HCT116 (cell line): ENCODE measurements around the gene CCDC8. TPM values are rescaled to one million over a fixed set of nuclear protein-coding genes. Genes with fewer than 3 reads are reported as not detected.

ENCODE experiments used
- ATAC-seq: fragments of 200-7000 bp; cut with Tn5 transposase; 2 replicates; pipeline ENCODE4 v1.9.1; 2020; ENCODE audit warnings: mild to moderate bottlenecking, moderate library complexity
- BruUV-seq: library from RNA; stranded (reverse); fragments of 400-500 nt; replicated peaks from 2 replicates; lab custom pipeline; 2021; lab: Mats Ljungman, UMichigan
- CTCF ChIA-PET: fragments of 300-600 bp; sonication (Branson Sonifier 250); formaldehyde crosslinking; loops from one replicate; lab custom pipeline; 2021; ENCODE audit warnings: antibody characterized with exemption; lab: Charles Lee
- POLR2A ChIA-PET: fragments of 300-600, 350-600 bp; sonication (Branson Sonifier 250); formaldehyde crosslinking; loops from one replicate; lab custom pipeline; 2021; ENCODE audit warnings: antibody characterized with exemption; lab: Charles Lee
- RAD21 ChIA-PET, 2 experiments: fragments of 300-600 bp; sonication (Branson Sonifier 250); formaldehyde crosslinking; loops; one replicate each; lab custom pipeline; 2023; ENCODE audit warnings: low total read pairs in 2 of 2; ENCODE audit not compliant: uncharacterized antibody in 2 of 2, unreplicated experiment in 2 of 2, low non-redundant PET in 1 of 2; lab: Charles Lee
- DNase-seq: peaks from one replicate; pipeline ENCODE4 v3.0.0-alpha.2; 2010; ENCODE audit warnings: low read depth, low spot score
- H2AFZ ChIP-seq: fragments of 200-600 bp; shearing (Covaris generic), sonication (generic); 2 replicates; pipeline ENCODE4 v1.6.1; 2017; ENCODE audit warnings: low read depth, mixed run types, mixed read lengths, antibody characterized with exemption, low read length; ENCODE audit not compliant: poor library complexity, severe bottlenecking
- H3K27ac ChIP-seq: 2 replicates; pipeline ENCODE4 v1.5.1; 2012; ENCODE audit warnings: low read depth, low read length
- H3K27me3 ChIP-seq: fragments of 200-600 bp; sonication (generic); 2 replicates; pipeline ENCODE4 v1.6.1; 2016; ENCODE audit warnings: mixed run types, low read length, mixed read lengths; ENCODE audit not compliant: insufficient read depth
- H3K36me3 ChIP-seq, 2 experiments: fragments of 200-500 bp in 1 of 2; fragments of 200-600 bp in 1 of 2; sonication (Bioruptor generic) in 1 of 2; sonication (generic) in 1 of 2; 2 replicates each; pipeline versions ENCODE4 v1.5.1 to v1.6.1; 2014 to 2016; ENCODE audit warnings: low read length in 2 of 2, inconsistent platforms in 1 of 2, mixed read lengths in 1 of 2, mixed run types in 1 of 2; ENCODE audit not compliant: insufficient read depth in 2 of 2, control insufficient read depth in 1 of 2
- H3K4me1 ChIP-seq, 2 experiments: fragments of 200-600 bp in 1 of 2; sonication (generic) in 1 of 2; 2 replicates each; pipeline versions ENCODE4 v1.5.1 to v1.6.1; 2012 to 2017; ENCODE audit warnings: low read length in 2 of 2, inconsistent platforms in 1 of 2, mild to moderate bottlenecking in 1 of 2, mixed read lengths in 1 of 2, mixed run types in 1 of 2, moderate library complexity in 1 of 2; ENCODE audit not compliant: insufficient read depth in 2 of 2, control insufficient read depth in 1 of 2
- H3K4me2 ChIP-seq: fragments of 200-600 bp; sonication (generic); 2 replicates; pipeline ENCODE4 v1.6.1; 2017; ENCODE audit warnings: mixed run types, low read length, mixed read lengths
- H3K4me3 ChIP-seq, 2 experiments: fragments of 200-600 bp in 1 of 2; sonication (generic) in 1 of 2; replicated peaks in 1 of 2; 2 replicates each; pipeline ENCODE4 v1.5.1; 2011 to 2016; ENCODE audit warnings: low read length in 2 of 2, control low read depth in 1 of 2, low read depth in 1 of 2, mild to moderate bottlenecking in 1 of 2, mixed read lengths in 1 of 2, mixed run types in 1 of 2
- H3K79me2 ChIP-seq: fragments of 200-600 bp; sonication (generic); 2 replicates; pipeline ENCODE4 v1.6.1; 2017; ENCODE audit warnings: mild to moderate bottlenecking, mixed run types, low read length, moderate library complexity, mixed read lengths; ENCODE audit not compliant: insufficient read depth
- H3K9ac ChIP-seq: fragments of 200-600 bp; sonication (generic); 2 replicates; pipeline ENCODE4 v1.6.1; 2016; ENCODE audit warnings: low read length, mixed read lengths
- H3K9me2 ChIP-seq: fragments of 200-600 bp; sonication (generic), shearing (Covaris generic); 2 replicates; pipeline ENCODE4 v1.6.1; 2017; ENCODE audit warnings: mixed run types, mild to moderate bottlenecking, moderate library complexity; ENCODE audit not compliant: insufficient read depth
- H3K9me3 ChIP-seq, 2 experiments: fragments of 200-500 bp in 1 of 2; fragments of 200-600 bp in 1 of 2; sonication (Bioruptor generic) in 1 of 2; sonication (generic) in 1 of 2; 2 replicates each; pipeline ENCODE4 v1.6.1; 2014 to 2017; ENCODE audit warnings: low read length in 2 of 2, mixed read lengths in 2 of 2, inconsistent platforms in 1 of 2, low read depth in 1 of 2, mild to moderate bottlenecking in 1 of 2, mixed run types in 1 of 2, moderate library complexity in 1 of 2; ENCODE audit not compliant: control insufficient read depth in 1 of 2, insufficient read depth in 1 of 2
- H4K20me1 ChIP-seq: fragments of 200-600 bp; sonication (generic), shearing (Covaris generic); 2 replicates; pipeline ENCODE4 v1.6.1; 2017; ENCODE audit warnings: mixed run types, mild to moderate bottlenecking, moderate library complexity; ENCODE audit not compliant: insufficient read depth
- CEBPB ChIP-seq: IDR thresholded peaks from 2 replicates; pipeline ENCODE4 v1.6.1; 2012; ENCODE audit warnings: low read depth
- EGR1 ChIP-seq: IDR thresholded peaks from 2 replicates; pipeline ENCODE4 v1.6.1; 2012; ENCODE audit warnings: low read depth
- ELF1 ChIP-seq: IDR thresholded peaks from 2 replicates; pipeline ENCODE4 v1.6.1; 2012; ENCODE audit warnings: low read depth, borderline replicate concordance
- EZH2 ChIP-seq: fragments of 200-600 bp; sonication (generic); IDR thresholded peaks from 2 replicates; pipeline ENCODE4 v1.6.1; 2017; ENCODE audit warnings: antibody characterized with exemption, mixed run types
- EZH2phosphoT487 ChIP-seq: fragments of 200-600 bp; IDR thresholded peaks from 2 replicates; pipeline ENCODE4 v1.6.1; 2018; ENCODE audit warnings: antibody characterized with exemption, borderline replicate concordance
- JUND ChIP-seq: IDR thresholded peaks from 2 replicates; pipeline ENCODE4 v1.6.1; 2012
- MAX ChIP-seq: IDR thresholded peaks from 2 replicates; pipeline ENCODE4 v1.6.1; 2012
- POLR2AphosphoS5 ChIP-seq: IDR thresholded peaks from 2 replicates; pipeline ENCODE4 v1.6.1; 2011; ENCODE audit warnings: mild to moderate bottlenecking, low read depth, low read length, moderate library complexity
- RAD21 ChIP-seq: IDR thresholded peaks from 2 replicates; pipeline ENCODE4 v1.6.1; 2012; ENCODE audit warnings: low read depth, mild to moderate bottlenecking
- SRF ChIP-seq: IDR thresholded peaks from 2 replicates; pipeline ENCODE4 v1.6.1; 2012; ENCODE audit warnings: low read depth
- TCF7L2 ChIP-seq: IDR thresholded peaks from 2 replicates; pipeline ENCODE4 v1.7.0; 2011; ENCODE audit warnings: borderline replicate concordance, inconsistent platforms; ENCODE audit not compliant: insufficient read depth, insufficient read length; ENCODE audit errors: extremely low read depth
- ZBTB33 ChIP-seq: IDR thresholded peaks from 2 replicates; pipeline ENCODE4 v1.6.1; 2011; ENCODE audit warnings: mild to moderate bottlenecking, low read length, moderate library complexity; ENCODE audit not compliant: insufficient replicate concordance; ENCODE audit errors: extremely low read depth
- ZFX ChIP-seq: fragments of 450-650 bp; IDR thresholded peaks from 2 replicates; pipeline ENCODE4 v1.6.1; 2017
- ZNF274 ChIP-seq: fragments of 200-500 bp; sonication (Bioruptor generic); IDR thresholded peaks from 2 replicates; pipeline ENCODE4 v1.6.1; 2014; ENCODE audit warnings: mild to moderate bottlenecking, low read depth, low read length, inconsistent platforms
- intact Hi-C: fragments of 100-400 bp; cut with micrococcal nuclease; formaldehyde crosslinking; loops from 2 replicates; pipeline ENCODE4 v1.10.0; 2022
- total RNA-seq: library from RNA; stranded (reverse); gene quantifications from one replicate; pipeline ENCODE4 v1.2.1, GENCODE V29; 2021; ENCODE audit not compliant: unreplicated experiment

CCDC8 gene
- total RNA-seq, 1 experiment from 2014 or later: 0.10 TPM

GRCh38 chr19:46365561-46365960, 47.8 kb downstream of the CCDC8 start:
- Histone ChIP-seq H3K4me1 (no peaks in the 10 kb centered on the region), H2AFZ (no peak overlapping the region), H3K9me3 (no peaks in the 10 kb centered on the region), H3K27ac (no peak overlapping the region), H3K9ac (no peak overlapping the region), H4K20me1 (no peaks in the 10 kb centered on the region), H3K4me3 (no peak overlapping the region), H3K79me2 (peaks cover 84% of the 10 kb centered on the region), H3K27me3 (no peaks in the 10 kb centered on the region), H3K9me2 (no peaks in the 10 kb centered on the region), H3K36me3 (peaks cover 9 to 10% of the 10 kb centered on the region in 2 experiments), H3K4me2 (no peak overlapping the region)
- no TSS peak for BruUV-seq
- POLR2A ChIA-PET: no interaction called here
- RAD21 ChIA-PET: no interaction called here
- TF ChIP-seq RAD21 (no peak), ZFX (no peak), ZNF274 (no peak), SRF (no peak), MAX (no peak), TCF7L2 (no peak), ELF1 (no peak), POLR2AphosphoS5 (no peak), EZH2phosphoT487 (no peak), ZBTB33 (no peak), CEBPB (no peak), JUND (no peak), EGR1 (no peak), EZH2 (no peak)
- DNase-seq (no peak), ATAC-seq (no peak)
- intact Hi-C loops: no loop called here
- CTCF ChIA-PET: no interaction called here
